ENCODE measurements around the gene EPAS1. TPM values are rescaled to one million over a fixed set of nuclear protein-coding genes. Genes with fewer than 3 reads are reported as not detected.

Gene EPAS1
- polyA plus RNA-seq, 2 of the 4 experiments (the other 2 are of a cell fraction) = 128 to 143 TPM

DNA sequence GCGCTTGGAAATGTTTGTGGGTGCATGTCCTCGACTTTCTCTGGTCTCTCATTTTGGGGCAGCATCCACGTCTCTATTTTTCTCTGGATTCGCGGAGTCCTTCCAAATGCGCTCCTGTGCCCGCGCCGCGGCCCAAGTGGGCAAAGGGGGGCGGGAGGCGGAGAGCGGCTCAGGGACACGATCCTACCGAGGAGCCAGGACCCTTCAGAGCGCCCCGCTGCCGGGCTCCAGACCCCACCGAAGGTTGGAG lies 990 bp downstream of the EPAS1 start:
- DNase-seq (ENCODE audit: low read depth in 1 of 2, low spot score in 1 of 2) = no peak
- Histone ChIP-seq H3K4me1 (peaks cover 53% of the 10 kb centered on the region), H3K27ac (peak overlapping the region; percentile 81 to 91), H3K4me2 (peak overlapping the region; percentile 98), H3K4me3 (peak overlapping the region; percentile 92), H3K9me3 (no peaks in the 10 kb centered on the region)
- 6% methylated on average over 19 of the region's 19 CpGs for WGBS (ENCODE audit: missing lambda C conversion rate)
- CTCF ChIA-PET = interaction anchor here (0.6 to 3.3 kb wide), 24 partner anchors 9 to 293 kb away, joined by 3 to 13 read pairs (median 4); no protein-coding TSS in a partner anchor
- no peak for ATAC-seq
- TF ChIP-seq MAFK (IDR thresholded peaks at IDR 0.05; ENCODE audit: partially characterized antibody) (no peak), EHMT2 (IDR thresholded peaks at IDR 0.05; ENCODE audit: low read depth) (no peak), CEBPB (IDR thresholded peaks at IDR 0.05) (no peak), CTCF (IDR thresholded peaks at IDR 0.05) (no peak; the same call in 2 of the 3 replicates), FOSL2 (IDR thresholded peaks at IDR 0.05) (no peak), FOSL2 (CRISPR knock-in tag; IDR thresholded peaks at IDR 0.05) (no peak), REST (IDR thresholded peaks at IDR 0.05) (no peak), RFX5 (IDR thresholded peaks at IDR 0.05) (no peak), CBX8 (IDR thresholded peaks at IDR 0.05) (no peak)
- POLR2A ChIA-PET = interaction anchor here (1.6 to 2.3 kb wide), 3 partner anchors 15 to 68 kb away, joined by 6 to 22 read pairs (median 6); no protein-coding TSS in a partner anchor
- FAIRE-seq = no peak

- no peaks in the 10 kb centered on the region for H3K9me3 ChIP-seq
- DNase-seq (ENCODE audit: low read depth in 1 of 2, low spot score in 1 of 2) (peak; percentile 69 to 72), FAIRE-seq (no peak), ATAC-seq (peak; percentile 41 to 64)
- H3K4me2 ChIP-seq = peak overlapping the region; percentile 98
- ChIA-PET CTCF (interaction anchor here (0.6 to 3.3 kb wide), 33 partner anchors 8 to 293 kb away, joined by 3 to 13 read pairs (median 3); no protein-coding TSS in a partner anchor), POLR2A (interaction anchor here (2.3 kb wide), 1 partner anchor 17 kb away, joined by 6 read pairs; no protein-coding TSS in a partner anchor)
- under 1% methylated on average over 57 of the region's 71 CpGs for WGBS (ENCODE audit: missing lambda C conversion rate)
- H3K4me1 ChIP-seq = peaks cover 53% of the 10 kb centered on the region
- peak overlapping the region; percentile 92 for H3K4me3 ChIP-seq
- H3K27ac ChIP-seq = peak overlapping the region; percentile 81 to 91
- no peak for TF ChIP-seq FOSL2 (IDR thresholded peaks at IDR 0.05)
- no peak; the same call in 1 of the 2 replicates for TF ChIP-seq FOSL2 (CRISPR knock-in tag; IDR thresholded peaks at IDR 0.05)
- TF ChIP-seq KDM1A (IDR thresholded peaks at IDR 0.05; ENCODE audit: low read depth) = peak; percentile 18; the same call in 1 of the 2 replicates
- no peak for TF ChIP-seq CHD2 (IDR thresholded peaks at IDR 0.05; ENCODE audit: low read length, partially characterized antibody)
- TF ChIP-seq CTCF (IDR thresholded peaks at IDR 0.05) = peak; percentile 41; the same call in 1 of the 3 replicates
- no peak for TF ChIP-seq CHD4 (IDR thresholded peaks at IDR 0.05; ENCODE audit: borderline replicate concordance)
- no peak for TF ChIP-seq USF2 (IDR thresholded peaks at IDR 0.05)
- TF ChIP-seq POLR2A (IDR thresholded peaks at IDR 0.05; ENCODE audit: low read length) = no peak
- TF ChIP-seq, protein P1, sequence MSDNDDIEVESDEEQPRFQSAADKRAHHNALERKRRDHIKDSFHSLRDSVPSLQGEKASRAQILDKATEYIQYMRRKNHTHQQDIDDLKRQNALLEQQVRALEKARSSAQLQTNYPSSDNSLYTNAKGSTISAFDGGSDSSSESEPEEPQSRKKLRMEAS (IDR thresholded peaks at IDR 0.05) = peak; percentile 81
- no peak for TF ChIP-seq CBX2 (IDR thresholded peaks at IDR 0.05; ENCODE audit: borderline replicate concordance, low read depth)
- TF ChIP-seq ATOH8 (CRISPR knock-in tag; IDR thresholded peaks at IDR 0.05; ENCODE audit: low read depth) = no peak
- no peak for TF ChIP-seq HEYL (CRISPR knock-in tag; IDR thresholded peaks at IDR 0.05)
- TF ChIP-seq SMC3 (IDR thresholded peaks at IDR 0.05) = peak; percentile 62
- no peak for TF ChIP-seq SREBF2 (IDR thresholded peaks at IDR 0.05)
- no peak for TF ChIP-seq CEBPB (IDR thresholded peaks at IDR 0.05)
- TF ChIP-seq KDM5A (IDR thresholded peaks at IDR 0.05) = no peak
- no peak for TF ChIP-seq NPAS2 (CRISPR knock-in tag; IDR thresholded peaks at IDR 0.05; ENCODE audit: borderline replicate concordance)
- TF ChIP-seq HOXB13 (CRISPR knock-in tag; IDR thresholded peaks at IDR 0.05; ENCODE audit: low read depth) = no peak
- TF ChIP-seq POLR2AphosphoS2 (conservative IDR thresholded peaks at IDR 0.05; ENCODE audit: low read length) = no peak
- no peak for TF ChIP-seq MAFK (IDR thresholded peaks at IDR 0.05; ENCODE audit: partially characterized antibody)
- no peak for TF ChIP-seq HES2 (IDR thresholded peaks at IDR 0.05)
- TF ChIP-seq BHLHE40 (IDR thresholded peaks at IDR 0.05; ENCODE audit: low read depth, low read length) = no peak
Measured at GRCh38 chr2:46298522-46299353, 1.5 kb downstream of the EPAS1 start.
